Measurements from ENCODE around the gene TCP10L. TPM values are rescaled to one million over a fixed set of nuclear protein-coding genes. Genes with fewer than 3 reads are reported as not detected.

TCP10L gene
- total and polyA plus RNA-seq, 2 of the 13 experiments (the other 11 are each of a cell fraction or from before 2014, with no cell fraction given) = 0.90 to 2.4 TPM

GRCh38 chr21:32603131-32603530 is 17.8 kb upstream of the TCP10L start:
- H2AFZ ChIP-seq (ENCODE audit: low read length) = no peak overlapping the region
- TF ChIP-seq ZNF784 (CRISPR knock-in tag; IDR thresholded peaks at IDR 0.05; ENCODE audit: borderline replicate concordance) (no peak), MEF2D (CRISPR knock-in tag; IDR thresholded peaks at IDR 0.05) (no peak), MTERF4 (CRISPR knock-in tag; IDR thresholded peaks at IDR 0.05) (no peak), IKZF4 (CRISPR knock-in tag; IDR thresholded peaks at IDR 0.05; ENCODE audit: borderline replicate concordance, low read depth, not compliant biosample characterization) (no peak), RBM39 (IDR thresholded peaks at IDR 0.05; ENCODE audit: low read depth, low read length, poor library complexity, severe bottlenecking) (no peak), ZNF510 (CRISPR knock-in tag; IDR thresholded peaks at IDR 0.05; ENCODE audit: low read depth) (no peak), RFX3 (CRISPR knock-in tag; IDR thresholded peaks at IDR 0.05) (no peak), PPARG (CRISPR knock-in tag; conservative IDR thresholded peaks at IDR 0.05) (no peak), SUZ12 (IDR thresholded peaks at IDR 0.05; ENCODE audit: low read depth, low read length) (no peak), ESRRA (CRISPR knock-in tag; IDR thresholded peaks at IDR 0.05; ENCODE audit: low read depth) (no peak)
- H3K79me2 ChIP-seq (ENCODE audit: insufficient read depth, low read length) = no peaks in the 10 kb centered on the region
- in situ Hi-C loops (cut with HindIII; ENCODE audit: extremely low pct_ligation_motif_present, low pct_unique_long_range_greater_than_20kb) = no loop called here
- peaks cover 19% of the 10 kb centered on the region for H3K4me1 ChIP-seq (ENCODE audit: insufficient read depth, low read length)
- H3K27ac ChIP-seq (ENCODE audit: extremely low read length, insufficient read depth, low read length) = no peak overlapping the region
- WGBS (ENCODE audit: low lambda C conversion rate) = 95% methylated on average over 8 of the region's 8 CpGs
- no peak for DNase-seq (ENCODE audit: low spot score)
- CTCF ChIA-PET (ENCODE audit: low intra/inter-chr PET ratio, low total read pairs) = no interaction called here
- no peak for FAIRE-seq
- no peak overlapping the region for H3K9ac ChIP-seq (ENCODE audit: insufficient read depth, low read depth, low read length)
- no TSS peak for BruUV-seq (replicated peaks)
- H3K27me3 ChIP-seq (ENCODE audit: control insufficient read depth in 1 of 2, insufficient read depth in 2 of 2, low read length in 2 of 2) = no peaks in the 10 kb centered on the region
- H4K20me1 ChIP-seq (ENCODE audit: insufficient read depth, low read length) = no peaks in the 10 kb centered on the region
- intact Hi-C loops (cut with micrococcal nuclease; ENCODE audit: unreplicated experiment) = loop anchor here (10.0 kb wide), 1 partner anchor 78 kb away; no protein-coding TSS in a partner anchor
- H3K4me3 ChIP-seq (replicated peaks in 1 of 3; ENCODE audit: insufficient read depth in 1 of 3, low read depth in 2 of 3, low read length in 3 of 3) = no peak overlapping the region
- peaks cover 28 to 57% of the 10 kb centered on the region in 2 experiments for H3K36me3 ChIP-seq (replicated peaks in 1 of 2; ENCODE audit: control insufficient read depth in 1 of 2, insufficient read depth in 2 of 2, low read length in 2 of 2)
- no peak for ATAC-seq
- no peaks in the 10 kb centered on the region for H3K9me3 ChIP-seq (ENCODE audit: low read length)
- H3K4me2 ChIP-seq (ENCODE audit: low read depth, low read length) = no peak overlapping the region
- POLR2A ChIA-PET = interaction anchor here (0.5 kb wide), 1 partner anchor 136 kb away, joined by 3 read pairs; no protein-coding TSS in a partner anchor

Data from HepG2 (cell line).